Activated T-cell treated with anti-CD3 and anti-CD28 coated beads for 48 hours (primary cell): ENCODE data around the gene RNF126.
A peak's percentile ranks its signal among the peaks of the same experiment; 100 is the strongest.
"Not testable (repeated sequence)": the region's sequence is repeated elsewhere in the genome, so short reads cannot be mapped to it uniquely, and the experiment has no call there.

ENCODE experiments used
- DNase-seq: peaks from one replicate; pipeline ENCODE4 v3.0.0-alpha.2; 2020; ENCODE audit warnings: low read depth

RNF126 gene

DNA sequence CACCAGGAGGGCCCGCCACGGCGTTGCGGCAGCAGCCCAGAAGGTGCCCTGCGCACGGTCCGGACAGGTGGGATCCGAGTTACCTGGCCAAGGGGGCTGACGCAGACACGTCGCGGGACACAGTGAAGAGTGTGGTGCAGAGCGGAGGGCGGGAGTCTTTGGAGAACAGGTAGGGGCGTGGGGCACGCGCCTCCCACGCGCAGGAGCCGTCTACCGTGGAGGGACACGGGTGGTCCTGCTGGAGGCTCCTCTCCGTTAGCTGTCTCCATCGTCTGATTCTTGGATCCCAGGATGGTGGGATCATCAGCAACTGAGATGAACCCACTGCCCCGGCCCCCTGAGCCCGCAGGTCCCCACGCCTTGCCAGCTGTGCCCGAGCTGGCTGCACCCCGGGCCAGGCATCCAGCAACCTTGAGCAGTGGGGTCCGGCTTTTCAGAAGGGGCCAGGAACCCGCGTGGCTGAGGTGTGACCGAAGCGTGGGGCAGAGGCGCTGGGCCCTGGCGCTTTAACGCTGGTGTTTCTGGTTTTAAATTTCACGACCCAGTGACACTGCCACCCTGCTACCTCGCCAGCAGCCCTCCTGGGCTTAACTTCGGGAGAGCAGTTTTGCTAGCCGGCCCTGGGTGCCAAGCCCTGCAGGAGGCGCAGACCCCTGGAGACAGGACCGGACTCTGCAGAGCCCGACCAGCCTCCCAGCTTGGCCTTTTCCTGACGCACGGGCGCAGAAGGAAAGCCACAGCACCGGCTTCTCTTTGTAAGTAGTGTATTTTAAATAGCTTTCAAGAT, 16.0 kb downstream of the RNF126 start:
- no peak for DNase-seq

- no peak for DNase-seq
Observed at GRCh38 chr19:645912-646778, 16.9 kb downstream of the RNF126 start.

GRCh38 chr19:644789-645188, 18.2 kb downstream of the RNF126 start:
- no peak for DNase-seq

GRCh38 chr19:644363-644762, 18.7 kb downstream of the RNF126 start:
- no peak for DNase-seq

- no peak for DNase-seq
Observed at GRCh38 chr19:643736-644135, 19.3 kb downstream of the RNF126 start.

GRCh38 chr19:642767-643727, 20.0 kb downstream of the RNF126 start:
- no peak for DNase-seq

DNA sequence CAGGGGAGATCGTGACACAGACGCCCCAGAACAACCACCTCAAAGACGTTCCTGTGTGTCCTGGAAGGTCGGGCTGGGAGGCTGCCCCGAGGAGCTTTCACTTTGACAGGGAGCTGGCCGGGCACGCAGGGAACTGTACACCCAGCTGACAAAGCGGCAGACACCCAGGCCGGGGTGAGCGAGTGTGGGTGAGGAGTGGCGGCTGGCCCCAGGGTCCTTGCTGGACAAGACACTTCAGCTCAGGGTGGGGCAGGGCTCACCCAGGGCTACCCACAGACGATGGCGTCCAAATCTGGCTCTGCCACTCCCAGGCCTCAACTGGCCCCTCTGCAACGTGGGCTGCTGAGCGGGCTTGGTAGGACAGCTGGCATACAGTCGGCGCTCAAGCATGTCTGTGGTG, 21.3 kb downstream of the RNF126 start:
- DNase-seq, result no peak

DNA sequence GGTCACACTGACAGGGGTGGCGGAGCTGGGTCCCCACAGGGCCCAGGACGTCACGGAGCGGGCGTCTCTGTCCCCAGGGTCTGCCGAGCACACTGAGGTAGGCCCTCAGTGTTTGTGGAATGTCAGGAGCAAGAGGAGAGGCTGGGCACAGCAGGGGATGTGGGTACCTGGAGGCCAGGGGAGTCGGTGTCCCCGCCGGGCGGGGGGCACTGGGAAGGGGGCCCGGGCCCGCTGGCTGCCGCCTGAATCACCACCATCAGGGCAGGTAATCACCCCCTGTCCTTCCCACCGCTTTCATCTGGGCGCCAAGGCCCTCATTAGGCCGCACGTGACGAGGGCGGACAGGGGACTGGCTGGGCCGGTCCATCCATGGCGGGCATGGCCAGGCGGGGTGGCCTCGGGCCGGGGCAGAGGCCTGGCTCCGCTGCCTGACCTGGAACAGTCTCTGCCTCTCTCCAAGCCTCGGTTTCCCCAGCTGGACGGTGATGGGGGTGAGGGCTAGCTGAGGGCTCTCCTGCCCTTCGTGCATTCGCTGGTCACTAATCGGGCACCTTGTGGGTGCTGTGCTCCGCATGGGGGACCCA, 22.3 kb downstream of the RNF126 start:
- no peak for DNase-seq

GRCh38 chr19:640161-640558, 22.9 kb downstream of the RNF126 start:
- no peak for DNase-seq

DNA sequence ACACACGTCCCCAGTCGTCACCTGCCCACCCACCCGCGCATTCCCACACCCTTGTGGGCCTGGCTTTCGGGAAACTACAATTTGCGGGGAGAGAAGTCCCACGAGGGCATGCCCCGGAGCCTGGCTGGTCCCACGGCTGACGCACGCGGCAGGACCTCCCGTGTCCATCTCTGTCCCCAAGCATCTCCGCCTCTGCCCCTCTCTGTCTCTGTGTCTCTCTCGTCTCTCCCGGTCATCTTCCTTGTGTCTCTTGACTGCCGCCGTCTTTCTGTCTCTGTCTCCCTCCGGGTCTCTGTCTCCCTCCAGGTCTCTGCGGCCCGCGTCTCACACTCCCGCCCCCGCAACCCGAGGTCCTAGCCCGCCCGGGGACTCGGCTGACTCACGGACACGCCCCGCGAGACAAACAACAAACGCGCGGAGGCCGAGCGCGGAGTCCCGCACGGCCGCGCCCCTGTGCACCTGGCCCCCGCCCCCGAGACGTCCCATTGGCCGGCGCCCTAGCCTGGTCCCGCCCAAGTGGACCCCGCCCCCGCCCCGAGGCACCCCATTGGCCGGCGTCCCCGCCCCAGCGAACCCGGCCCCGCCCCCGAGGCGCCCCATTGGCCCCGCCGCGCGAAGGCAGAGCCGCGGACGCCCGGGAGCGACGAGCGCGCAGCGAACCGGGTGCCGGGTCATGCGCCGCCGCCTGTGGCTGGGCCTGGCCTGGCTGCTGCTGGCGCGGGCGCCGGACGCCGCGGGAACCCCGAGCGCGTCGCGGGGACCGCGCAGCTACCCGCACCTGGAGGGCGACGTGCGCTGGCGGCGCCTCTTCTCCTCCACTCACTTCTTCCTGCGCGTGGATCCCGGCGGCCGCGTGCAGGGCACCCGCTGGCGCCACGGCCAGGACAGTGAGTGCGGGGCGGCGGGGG, 23.5 kb downstream of the RNF126 start, which contains the start of gene FGF22:
Gene FGF22 (plus strand): TSS at position 627 of the 908 bp plus-strand sequence. CDS start 47 bp downstream, at position 674.
- DNase-seq, result peak; percentile 97

- DNase-seq, result no peak
Observed at GRCh38 chr19:638906-639252, 24.1 kb downstream of the RNF126 start.

DNA sequence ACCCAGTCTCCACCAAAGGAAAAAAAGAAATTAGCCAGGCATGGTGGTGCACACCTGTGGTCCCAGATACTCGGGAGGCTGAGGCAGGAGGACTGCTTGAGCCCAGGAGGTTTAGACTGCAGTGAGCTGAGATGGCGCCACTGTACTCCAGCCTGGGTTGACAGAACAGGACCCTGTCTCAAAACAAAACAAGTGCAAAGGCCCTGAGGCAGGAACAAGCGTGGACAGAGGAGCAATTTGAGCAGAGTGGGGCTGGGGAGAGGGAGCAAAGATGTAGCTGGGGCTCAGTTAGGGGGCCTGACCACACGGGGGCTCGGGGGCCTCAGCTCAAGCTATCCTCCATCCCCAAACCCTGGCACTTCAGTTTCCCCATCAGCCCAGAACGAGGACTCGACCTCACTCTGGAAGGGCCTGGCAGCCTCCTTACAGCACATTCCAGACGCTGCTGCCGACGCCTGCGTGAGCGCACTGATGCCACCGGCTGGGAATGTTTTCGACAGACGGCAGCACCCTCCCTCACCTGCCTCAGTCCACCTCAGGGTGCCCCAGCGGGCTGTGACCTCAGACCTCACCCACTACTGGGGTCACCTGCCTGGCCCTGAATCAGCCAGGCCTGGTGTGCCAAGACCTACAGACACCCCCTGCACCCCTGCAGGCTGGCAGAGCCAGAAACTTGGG, 27.9 kb downstream of the RNF126 start:
- no peak for DNase-seq

GRCh38 chr19:633786-634639, 29.0 kb downstream of the RNF126 start:
- DNase-seq, result no peak

DNA sequence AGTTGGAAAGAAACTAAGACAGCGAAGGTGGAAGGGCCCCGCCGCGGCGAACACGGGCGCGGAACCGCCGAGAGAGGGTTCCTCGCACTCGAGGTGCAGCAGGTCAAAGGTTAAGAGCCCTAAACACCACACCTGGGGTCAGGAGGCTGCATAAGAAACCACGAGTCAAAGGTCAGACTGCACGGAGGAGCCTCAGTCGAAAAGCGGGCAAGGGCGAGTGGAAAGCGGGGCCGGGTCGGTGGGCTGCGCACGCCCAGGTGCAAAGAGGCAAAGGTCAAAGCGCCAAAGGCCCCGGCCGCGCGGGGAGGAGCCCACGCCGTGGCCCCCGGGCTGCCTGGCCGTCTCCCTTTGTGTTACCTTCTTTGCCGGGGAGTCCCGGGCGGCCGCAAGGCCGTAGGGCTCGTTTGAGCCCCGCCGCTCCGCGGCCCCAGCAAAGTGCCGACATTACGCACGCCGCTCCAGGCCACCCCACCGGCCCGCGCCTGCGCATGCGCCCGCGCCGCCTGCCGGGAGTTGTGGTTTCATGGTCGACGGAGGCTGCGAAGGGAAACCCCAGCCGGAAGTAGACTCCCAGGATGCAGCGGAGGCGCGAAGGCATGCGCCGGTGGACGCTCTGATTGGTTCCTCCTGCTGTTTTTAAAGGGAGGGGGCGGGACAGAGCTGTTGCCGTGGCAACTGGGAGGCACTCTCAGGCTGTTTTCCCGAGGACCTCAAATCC, 29.8 kb downstream of the RNF126 start, which contains the start of gene POLRMT:
Gene POLRMT (minus strand): TSS at position 470 of the 718 bp plus-strand sequence. CDS start 25 bp downstream, at position 445.
- DNase-seq, result peak; percentile 97

DNA sequence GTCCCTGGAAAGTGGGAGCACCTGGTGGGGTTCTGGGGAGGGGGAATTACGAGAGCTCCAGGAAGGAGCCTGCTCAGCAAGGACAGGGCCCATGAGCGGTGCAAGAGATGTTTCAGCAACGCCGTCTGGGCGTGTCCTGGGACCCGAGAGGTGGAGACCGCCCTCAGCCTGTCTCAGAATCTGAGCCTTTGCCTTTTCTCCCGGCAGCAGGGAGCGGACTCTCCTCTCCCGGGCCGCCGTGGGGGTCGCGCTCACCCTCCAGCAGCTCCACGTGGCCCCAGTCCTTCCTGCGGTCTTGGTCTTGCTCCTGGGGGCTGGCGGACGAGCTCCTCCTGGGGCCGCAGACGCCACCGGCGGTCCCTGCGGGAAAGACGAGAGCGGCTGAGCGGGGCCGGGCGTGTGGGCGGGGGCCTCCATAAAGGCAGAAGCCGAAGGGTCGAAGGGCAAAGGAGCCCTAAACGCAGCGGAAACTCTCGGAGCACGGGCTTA, 30.4 kb downstream of the RNF126 start:
- DNase-seq, result peak; percentile 56

DNA sequence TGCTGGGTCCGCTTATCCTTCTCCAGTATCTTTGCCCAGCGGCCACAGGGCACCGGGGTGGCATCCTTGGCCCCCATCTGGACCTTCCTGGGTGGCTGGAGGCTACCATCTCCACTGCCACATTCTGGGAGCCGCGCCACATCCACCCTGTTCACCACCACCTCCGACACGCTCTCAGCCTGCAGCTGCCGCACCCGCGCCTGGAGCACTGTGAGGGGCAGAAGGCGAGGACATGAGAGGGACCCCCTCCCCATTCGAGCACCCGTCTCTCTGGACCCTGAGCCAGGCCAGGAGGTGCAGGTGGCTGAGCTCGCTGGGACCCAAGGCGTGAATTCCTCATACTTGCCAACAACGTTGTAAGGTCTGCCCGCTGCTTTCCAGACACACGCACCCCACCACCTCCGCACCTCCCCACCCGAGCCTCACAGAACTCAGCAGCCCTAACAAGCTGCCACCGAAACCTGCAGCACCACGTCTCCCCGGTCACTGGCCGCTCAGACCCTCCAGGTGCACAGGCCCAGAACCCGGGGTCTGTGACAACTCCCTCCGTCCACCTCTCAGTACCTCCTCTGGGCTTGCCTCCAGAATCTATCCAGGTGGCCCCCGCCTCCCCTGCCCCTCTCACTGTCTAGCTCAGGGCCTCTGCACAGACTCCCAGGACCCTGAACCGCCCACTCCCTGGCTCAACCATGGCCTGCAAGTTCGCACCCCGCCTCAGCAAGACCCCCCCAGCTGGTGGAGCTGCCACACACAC, 32.9 kb downstream of the RNF126 start:
- DNase-seq, result no peak

- DNase-seq, result not testable (repeated sequence)
Observed at GRCh38 chr19:629515-629914, 33.5 kb downstream of the RNF126 start.
